ENCODE measurements around the gene KCNJ13. TPM values are rescaled to one million over a fixed set of nuclear protein-coding genes. Genes with fewer than 3 reads are reported as not detected.

Gene KCNJ13
- total RNA-seq, 1 experiment from 2014 or later = not detected

GRCh38 chr2:232721882-232722281 is 54.5 kb downstream of the KCNJ13 start:
- TF ChIP-seq REST (IDR thresholded peaks at IDR 0.05; ENCODE audit: low read depth) = no peak
- no peak for TF ChIP-seq SP1 (IDR thresholded peaks at IDR 0.05; ENCODE audit: low read depth)
- no peak for TF ChIP-seq CBX3 (IDR thresholded peaks at IDR 0.05; ENCODE audit: low read depth)
- no peak for TF ChIP-seq SRF (IDR thresholded peaks at IDR 0.05; ENCODE audit: low read depth)
- TF ChIP-seq ZNF274 (IDR thresholded peaks at IDR 0.05; ENCODE audit: low read depth, low read length) = no peak
- TF ChIP-seq YY1 (IDR thresholded peaks at IDR 0.05; ENCODE audit: extremely low read depth, insufficient replicate concordance, low read depth, low read length) = no peak
- no peak for TF ChIP-seq EZH2phosphoT487 (IDR thresholded peaks at IDR 0.05; ENCODE audit: borderline replicate concordance)
- TF ChIP-seq ATF3 (IDR thresholded peaks at IDR 0.05) = no peak
- TF ChIP-seq POLR2AphosphoS5 (IDR thresholded peaks at IDR 0.05; ENCODE audit: low read depth, low read length) = no peak
- no peak for TF ChIP-seq EGR1 (IDR thresholded peaks at IDR 0.05; ENCODE audit: low read depth)
- TF ChIP-seq, protein P1, sequence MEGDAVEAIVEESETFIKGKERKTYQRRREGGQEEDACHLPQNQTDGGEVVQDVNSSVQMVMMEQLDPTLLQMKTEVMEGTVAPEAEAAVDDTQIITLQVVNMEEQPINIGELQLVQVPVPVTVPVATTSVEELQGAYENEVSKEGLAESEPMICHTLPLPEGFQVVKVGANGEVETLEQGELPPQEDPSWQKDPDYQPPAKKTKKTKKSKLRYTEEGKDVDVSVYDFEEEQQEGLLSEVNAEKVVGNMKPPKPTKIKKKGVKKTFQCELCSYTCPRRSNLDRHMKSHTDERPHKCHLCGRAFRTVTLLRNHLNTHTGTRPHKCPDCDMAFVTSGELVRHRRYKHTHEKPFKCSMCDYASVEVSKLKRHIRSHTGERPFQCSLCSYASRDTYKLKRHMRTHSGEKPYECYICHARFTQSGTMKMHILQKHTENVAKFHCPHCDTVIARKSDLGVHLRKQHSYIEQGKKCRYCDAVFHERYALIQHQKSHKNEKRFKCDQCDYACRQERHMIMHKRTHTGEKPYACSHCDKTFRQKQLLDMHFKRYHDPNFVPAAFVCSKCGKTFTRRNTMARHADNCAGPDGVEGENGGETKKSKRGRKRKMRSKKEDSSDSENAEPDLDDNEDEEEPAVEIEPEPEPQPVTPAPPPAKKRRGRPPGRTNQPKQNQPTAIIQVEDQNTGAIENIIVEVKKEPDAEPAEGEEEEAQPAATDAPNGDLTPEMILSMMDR (IDR thresholded peaks at IDR 0.05 in 2 of 3, conservative IDR thresholded peaks at IDR 0.05 in 1 of 3; ENCODE audit: borderline replicate concordance in 1 of 3, insufficient read depth in 1 of 3, low read depth in 2 of 3, low read length in 2 of 3) = no peak
- Histone ChIP-seq H3K4me1 (ENCODE audit: control insufficient read depth in 1 of 2, insufficient read depth in 2 of 2, low read length in 2 of 2) (no peaks in the 10 kb centered on the region), H2AFZ (ENCODE audit: low read depth, low read length, poor library complexity, severe bottlenecking) (no peak overlapping the region), H3K79me2 (ENCODE audit: insufficient read depth, low read length) (peaks cover 92% of the 10 kb centered on the region), H3K9me3 (ENCODE audit: control insufficient read depth in 1 of 2, insufficient read depth in 1 of 2, low read depth in 1 of 2, low read length in 2 of 2) (no peaks in the 10 kb centered on the region), H3K4me2 (ENCODE audit: low read length) (no peak overlapping the region), H3K9ac (ENCODE audit: low read length) (no peak overlapping the region), H4K20me1 (ENCODE audit: insufficient read depth) (peaks cover 3% of the 10 kb centered on the region), H3K4me3 (replicated peaks in 1 of 2; ENCODE audit: low read depth in 1 of 2, low read length in 2 of 2) (no peak overlapping the region), H3K9me2 (ENCODE audit: insufficient read depth) (no peaks in the 10 kb centered on the region), H3K27ac (ENCODE audit: low read depth, low read length) (no peak overlapping the region), H3K27me3 (ENCODE audit: insufficient read depth, low read length) (no peaks in the 10 kb centered on the region), H3K36me3 (ENCODE audit: control insufficient read depth in 1 of 2, insufficient read depth in 2 of 2, low read length in 2 of 2) (peaks cover 2 to 3% of the 10 kb centered on the region in 2 experiments; a peak in 2 of 4 replicates)
- POLR2A ChIA-PET = no interaction called here
- no peak for ATAC-seq
- CTCF ChIA-PET = no interaction called here
- DNase-seq (ENCODE audit: low read depth, low spot score) = no peak
- no TSS peak for BruUV-seq (replicated peaks)
- intact Hi-C loops (cut with micrococcal nuclease) = no loop called here
- RAD21 ChIA-PET (ENCODE audit: low non-redundant PET in 1 of 2, low total read pairs in 2 of 2, uncharacterized antibody in 2 of 2, unreplicated experiment in 2 of 2) = no interaction called here
